IPS-20b (cell line): ENCODE data around the gene FGF22.

Experiments used
- H3K27ac ChIP-seq: one replicate; pipeline ENCODE4 v1.5.1; 2013; ENCODE audit warnings: low read length
- H3K27me3 ChIP-seq: 2 replicates; pipeline ENCODE4 v1.6.1; 2013; ENCODE audit warnings: mild to moderate bottlenecking, low read length, inconsistent platforms; ENCODE audit not compliant: insufficient read depth
- H3K36me3 ChIP-seq: 2 replicates; pipeline ENCODE4 v1.6.1; 2013; ENCODE audit warnings: low read depth, mild to moderate bottlenecking, inconsistent platforms, low read length, moderate library complexity; ENCODE audit not compliant: insufficient read depth
- H3K4me1 ChIP-seq: 2 replicates; pipeline ENCODE4 v1.6.1; 2013; ENCODE audit warnings: mild to moderate bottlenecking, control low read depth, inconsistent platforms, low read length, moderate library complexity; ENCODE audit not compliant: insufficient read depth
- H3K4me3 ChIP-seq: 2 replicates; pipeline ENCODE4 v1.5.1; 2013; ENCODE audit warnings: mild to moderate bottlenecking, low read length, inconsistent platforms
- H3K9ac ChIP-seq: 2 replicates; pipeline ENCODE4 v1.6.1; 2013; ENCODE audit warnings: low read depth, mild to moderate bottlenecking, inconsistent platforms, low read length, moderate library complexity
- H3K9me3 ChIP-seq: 2 replicates; pipeline ENCODE4 v1.6.1; 2013; ENCODE audit warnings: mild to moderate bottlenecking, low read depth, low read length, inconsistent platforms; ENCODE audit not compliant: insufficient read depth

FGF22 gene

DNA sequence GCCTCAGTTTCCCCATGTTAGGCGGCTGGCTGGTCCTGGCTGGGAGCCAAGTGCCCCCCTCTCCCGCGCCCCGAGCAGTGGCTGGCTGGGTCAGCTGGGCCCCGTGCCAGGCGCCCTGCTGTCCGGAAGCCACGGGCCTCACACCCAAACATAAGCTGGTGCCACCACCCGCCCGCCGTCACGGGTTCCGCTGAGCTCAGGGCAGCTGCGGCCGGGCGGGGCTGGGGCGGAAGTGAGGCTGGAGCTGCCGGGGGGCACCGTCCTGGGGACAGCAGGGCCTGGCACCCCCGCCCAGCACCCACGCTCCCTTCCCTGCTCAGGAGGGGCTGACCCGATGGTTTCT lies 30.7 kb upstream of the FGF22 start:
- no peak overlapping the region for H3K27ac ChIP-seq

GRCh38 chr19:610071-610800 lies 29.4 kb upstream of the FGF22 start:
- Histone ChIP-seq H3K27ac (no peak overlapping the region), H3K4me1 (no peaks in the 10 kb centered on the region), H3K27me3 (peaks cover 1% of the 10 kb centered on the region; the same call in 1 of the 2 replicates), H3K36me3 (no peaks in the 10 kb centered on the region), H3K4me3 (no peak overlapping the region), H3K9me3 (no peaks in the 10 kb centered on the region), H3K9ac (no peak overlapping the region)

More for the DNA sequence above, 30.7 kb upstream of the FGF22 start:
- H3K27me3 ChIP-seq, result no peaks in the 10 kb centered on the region
- no peak overlapping the region for H3K4me3 ChIP-seq
- H3K9me3 ChIP-seq, result no peaks in the 10 kb centered on the region
- no peaks in the 10 kb centered on the region for H3K36me3 ChIP-seq
- H3K4me1 ChIP-seq, result no peaks in the 10 kb centered on the region
- H3K9ac ChIP-seq, result no peak overlapping the region

DNA sequence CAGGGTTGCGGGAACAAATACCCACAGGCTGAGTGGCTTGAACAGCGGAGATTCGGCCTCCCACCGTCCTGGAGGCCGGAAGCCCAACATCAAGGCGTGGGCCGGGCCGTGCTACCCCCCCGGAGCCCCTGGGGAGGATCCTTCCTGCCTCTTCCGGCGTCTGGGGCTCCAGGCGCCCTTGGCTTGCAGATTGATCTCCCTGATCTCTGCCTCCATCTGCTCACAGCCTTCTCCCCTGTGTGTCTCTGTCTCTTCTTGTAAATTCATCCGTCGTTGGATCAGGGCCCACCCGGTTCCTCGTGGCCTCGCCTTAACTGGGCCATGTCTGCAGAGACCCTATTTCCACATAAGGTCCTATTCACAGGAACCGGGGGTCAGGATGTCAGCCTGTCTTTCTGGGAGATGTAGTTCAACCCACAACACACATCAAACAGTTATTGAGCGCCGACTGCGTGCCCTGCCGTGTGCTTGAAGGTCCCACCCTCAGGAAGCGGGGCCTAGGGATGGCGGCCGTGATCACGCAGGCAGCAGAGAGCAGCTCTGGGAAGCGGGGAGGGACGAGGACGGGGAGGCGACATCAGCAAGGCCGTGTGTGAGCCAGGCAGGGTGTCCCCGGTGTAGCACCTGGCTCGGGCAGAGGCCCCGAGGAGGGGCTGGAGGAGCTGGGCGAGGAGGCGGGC lies 28.7 kb upstream of the FGF22 start:
- no peaks in the 10 kb centered on the region for H3K4me1 ChIP-seq
- no peaks in the 10 kb centered on the region for H3K36me3 ChIP-seq
- no peak overlapping the region for H3K27ac ChIP-seq
- no peak overlapping the region for H3K4me3 ChIP-seq
- H3K9me3 ChIP-seq, result no peaks in the 10 kb centered on the region
- H3K27me3 ChIP-seq, result peaks cover 6% of the 10 kb centered on the region
- no peak overlapping the region for H3K9ac ChIP-seq

GRCh38 chr19:611481-611868 lies 28.2 kb upstream of the FGF22 start:
- peaks cover 6% of the 10 kb centered on the region for H3K27me3 ChIP-seq
- no peak overlapping the region for H3K4me3 ChIP-seq
- H3K9ac ChIP-seq, result no peak overlapping the region
- no peak overlapping the region for H3K27ac ChIP-seq
- no peaks in the 10 kb centered on the region for H3K4me1 ChIP-seq
- H3K9me3 ChIP-seq, result no peaks in the 10 kb centered on the region
- H3K36me3 ChIP-seq, result no peaks in the 10 kb centered on the region

DNA sequence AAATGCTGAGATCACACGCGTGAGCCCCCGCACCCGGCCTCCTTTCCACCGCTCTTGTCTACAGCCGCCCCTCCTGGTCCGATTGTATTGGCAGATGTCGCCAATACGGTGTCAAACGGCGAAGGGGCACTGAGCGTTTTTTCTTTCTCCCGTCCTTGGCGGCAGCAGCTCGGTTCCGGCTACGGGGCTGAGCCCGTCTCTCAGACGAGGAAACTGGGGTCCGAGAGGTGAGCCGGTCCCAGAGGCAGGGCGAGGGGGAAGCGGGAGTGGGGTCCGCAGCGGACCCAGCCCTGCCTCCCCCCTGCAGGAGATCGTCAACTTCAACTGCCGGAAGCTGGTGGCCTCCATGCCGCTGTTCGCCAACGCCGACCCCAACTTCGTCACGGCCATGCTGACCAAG lies 26.7 kb upstream of the FGF22 start:
- Histone ChIP-seq H3K4me3 (no peak overlapping the region), H3K27me3 (peaks cover 6% of the 10 kb centered on the region), H3K4me1 (no peaks in the 10 kb centered on the region), H3K36me3 (no peaks in the 10 kb centered on the region), H3K27ac (no peak overlapping the region), H3K9me3 (no peaks in the 10 kb centered on the region), H3K9ac (no peak overlapping the region)

GRCh38 chr19:613732-614567 lies 25.7 kb upstream of the FGF22 start:
- Histone ChIP-seq H3K27ac (no peak overlapping the region), H3K4me3 (no peak overlapping the region), H3K27me3 (peaks cover 6% of the 10 kb centered on the region), H3K9me3 (no peaks in the 10 kb centered on the region), H3K4me1 (no peaks in the 10 kb centered on the region), H3K36me3 (peaks cover 3% of the 10 kb centered on the region), H3K9ac (no peak overlapping the region)

DNA sequence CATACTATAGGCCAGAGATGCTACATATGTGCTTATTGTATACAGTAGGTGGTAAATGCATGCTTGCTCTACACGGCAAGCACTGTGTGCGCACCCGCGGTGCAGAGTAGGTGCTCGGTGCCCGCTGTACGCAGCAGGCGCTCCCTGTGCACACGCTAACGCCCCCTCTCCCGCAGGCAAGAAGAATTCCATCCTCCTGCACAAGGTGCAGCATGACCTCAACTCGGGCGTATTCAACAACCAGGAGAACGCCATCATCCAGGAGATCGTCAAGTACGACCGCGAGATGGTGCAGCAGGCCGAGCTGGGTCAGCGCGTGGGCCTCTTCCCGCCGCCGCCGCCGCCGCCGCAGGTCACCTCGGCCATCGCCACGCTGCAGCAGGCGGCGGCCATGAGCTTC lies 24.1 kb upstream of the FGF22 start:
- Histone ChIP-seq H3K9ac (no peak overlapping the region), H3K36me3 (peaks cover 13% of the 10 kb centered on the region), H3K4me1 (no peaks in the 10 kb centered on the region), H3K27me3 (peaks cover 6% of the 10 kb centered on the region), H3K4me3 (no peak overlapping the region), H3K9me3 (no peaks in the 10 kb centered on the region), H3K27ac (no peak overlapping the region)

GRCh38 chr19:616062-616700 lies 23.5 kb upstream of the FGF22 start:
- Histone ChIP-seq H3K4me3 (no peak overlapping the region), H3K9ac (no peak overlapping the region), H3K9me3 (no peaks in the 10 kb centered on the region), H3K27ac (no peak overlapping the region), H3K36me3 (peaks cover 13% of the 10 kb centered on the region), H3K27me3 (peaks cover 6% of the 10 kb centered on the region), H3K4me1 (no peaks in the 10 kb centered on the region)

GRCh38 chr19:616747-617526 lies 22.7 kb upstream of the FGF22 start:
- H3K9me3 ChIP-seq, result no peaks in the 10 kb centered on the region

DNA sequence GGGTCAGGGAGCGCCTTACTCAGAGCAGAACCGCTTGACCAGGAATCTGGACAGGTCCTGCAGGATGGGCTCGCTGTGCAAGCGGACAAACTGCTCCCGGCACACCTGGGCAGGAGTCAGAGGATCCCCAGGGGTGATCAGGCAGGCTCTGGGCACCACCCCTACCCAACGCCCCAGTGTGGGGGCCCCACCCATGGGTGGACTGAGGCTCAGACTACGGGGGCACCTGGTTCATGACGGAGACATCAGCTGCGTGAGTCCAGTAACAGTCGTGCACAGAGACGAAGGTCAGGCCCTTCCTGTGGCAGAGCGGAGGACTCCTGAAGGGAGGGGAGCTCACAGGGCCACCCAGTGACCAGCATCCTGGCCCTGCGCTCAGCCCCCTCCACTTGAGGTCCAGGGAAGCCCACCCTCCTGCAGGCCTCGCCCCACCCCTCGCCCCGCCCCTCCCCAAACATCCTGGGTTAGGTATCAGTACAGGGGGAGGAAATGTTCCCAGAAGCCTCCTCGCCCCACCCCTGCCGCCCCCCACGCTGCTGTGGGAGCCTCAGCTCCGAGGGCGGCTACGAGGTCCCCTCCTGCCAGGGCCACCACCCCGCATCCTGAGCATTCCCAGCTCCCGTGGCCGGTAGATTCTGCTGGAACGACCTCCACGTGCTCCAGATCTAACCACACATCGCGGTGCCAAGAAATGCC lies 22.0 kb upstream of the FGF22 start:
- Histone ChIP-seq H3K27ac (no peak overlapping the region), H3K9me3 (no peaks in the 10 kb centered on the region), H3K9ac (no peak overlapping the region), H3K4me1 (no peaks in the 10 kb centered on the region), H3K27me3 (peaks cover 6% of the 10 kb centered on the region), H3K4me3 (no peak overlapping the region), H3K36me3 (peaks cover 20% of the 10 kb centered on the region)

More at GRCh38 chr19:616747-617526, 22.7 kb upstream of the FGF22 start:
- Histone ChIP-seq H3K36me3 (peaks cover 17% of the 10 kb centered on the region), H3K27me3 (peaks cover 6% of the 10 kb centered on the region), H3K4me3 (no peak overlapping the region), H3K27ac (no peak overlapping the region), H3K4me1 (no peaks in the 10 kb centered on the region), H3K9ac (no peak overlapping the region)
